Activated CD4-positive, CD25-positive, alpha-beta regulatory T cell treated with anti-CD3 and anti-CD28 coated beads, Interleukin-2, amount 50 U/mL, for 72 hours (primary cell): ENCODE measurements around the gene LIN7C.
"Not testable (repeated sequence)": the region's sequence is repeated elsewhere in the genome, so short reads cannot be mapped to it uniquely, and the experiment has no call there.

ENCODE experiments used
- DNase-seq: peaks from one replicate; pipeline ENCODE4 v3.0.0; 2021

LIN7C gene, protein sequence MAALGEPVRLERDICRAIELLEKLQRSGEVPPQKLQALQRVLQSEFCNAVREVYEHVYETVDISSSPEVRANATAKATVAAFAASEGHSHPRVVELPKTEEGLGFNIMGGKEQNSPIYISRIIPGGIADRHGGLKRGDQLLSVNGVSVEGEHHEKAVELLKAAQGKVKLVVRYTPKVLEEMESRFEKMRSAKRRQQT

GRCh38 chr11:27506200-27507182 is at the start of gene LIN7C:
Gene LIN7C (minus strand): TSS chr11:27506769. CDS start chr11:27506752, 17 bp downstream.
- DNase-seq: peak; percentile 80

GRCh38 chr11:27555264-27555663 is 48.7 kb upstream of the LIN7C start:
- no peak for DNase-seq

DNA sequence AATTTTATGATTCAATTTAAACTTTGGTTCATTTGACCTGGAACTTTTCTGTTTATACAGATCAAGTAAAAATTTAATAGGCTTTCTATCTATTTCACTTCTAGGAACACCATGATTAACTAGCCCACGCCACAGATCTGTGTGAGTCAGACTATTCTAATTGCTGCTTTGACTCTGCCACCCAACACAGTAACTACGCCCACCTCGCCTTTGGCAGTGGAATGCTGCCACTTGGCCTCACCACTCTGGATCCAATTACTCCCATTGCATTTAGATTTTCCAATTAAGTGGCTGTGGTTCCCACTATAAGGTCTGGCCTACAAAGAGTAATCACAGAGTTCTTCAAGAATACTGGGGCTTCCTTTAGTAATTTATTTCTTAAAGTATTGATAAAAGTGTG is 46.6 kb upstream of the LIN7C start:
- no peak for DNase-seq

DNA sequence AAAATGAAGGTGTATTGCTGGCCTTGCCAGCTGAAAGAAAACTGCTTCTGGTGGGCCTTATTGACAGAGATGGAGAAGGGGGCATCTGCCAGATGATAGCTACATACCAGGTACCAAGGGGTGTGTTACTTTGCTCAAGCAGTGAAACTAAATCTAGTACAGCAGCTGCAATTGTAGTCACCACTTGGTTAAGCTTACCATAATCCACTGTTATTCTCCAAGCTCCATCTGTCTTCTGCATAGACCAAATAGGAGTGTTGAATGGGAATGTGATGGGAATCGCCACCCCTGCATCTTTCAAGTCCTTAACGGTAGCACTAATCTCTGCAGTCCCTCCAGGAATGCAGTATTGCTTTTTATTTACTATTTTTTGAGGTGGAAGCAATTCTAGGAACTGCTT is 45.8 kb upstream of the LIN7C start:
- no peak for DNase-seq

- DNase-seq: no peak
Observed at GRCh38 chr11:27551127-27551526, 44.6 kb upstream of the LIN7C start.

DNA sequence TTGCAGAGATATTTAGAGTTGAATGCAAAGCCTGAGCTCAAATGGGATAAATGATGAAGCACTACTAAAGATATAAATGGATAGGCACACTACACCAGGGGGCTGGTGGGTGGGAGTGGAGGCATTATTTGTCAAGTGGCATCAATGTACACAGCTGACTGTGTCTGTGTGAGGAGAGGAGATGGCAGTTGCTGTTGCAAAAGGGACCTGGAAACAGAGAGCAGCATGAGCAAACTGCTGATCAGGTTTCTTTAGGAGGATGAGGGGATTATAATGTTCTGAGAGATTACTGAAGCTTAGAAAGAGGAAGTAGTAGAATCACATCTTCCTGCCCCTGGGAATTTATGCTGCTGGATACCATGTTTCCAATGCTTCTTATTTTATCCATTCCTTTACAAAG is 39.4 kb upstream of the LIN7C start:
- no peak for DNase-seq

DNA sequence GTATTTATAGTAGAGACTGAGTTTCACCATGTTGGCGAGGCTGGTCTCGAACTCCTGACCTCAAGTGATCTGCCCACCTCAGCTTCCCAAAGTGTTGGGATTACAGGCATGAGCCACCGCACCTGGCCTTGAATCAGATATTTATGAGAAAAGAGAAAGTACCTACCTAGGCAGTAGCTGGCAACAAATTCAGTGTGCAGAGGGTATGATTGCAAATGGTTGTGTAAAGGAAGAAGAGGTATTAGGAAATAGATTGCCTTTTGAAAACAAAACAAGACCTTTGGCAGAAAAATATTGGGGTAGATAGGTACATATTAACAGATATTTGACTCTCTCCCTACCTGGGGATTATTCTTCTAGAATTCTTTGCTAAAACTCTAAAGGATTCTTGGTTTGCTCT is 38.5 kb upstream of the LIN7C start:
- no peak for DNase-seq

DNA sequence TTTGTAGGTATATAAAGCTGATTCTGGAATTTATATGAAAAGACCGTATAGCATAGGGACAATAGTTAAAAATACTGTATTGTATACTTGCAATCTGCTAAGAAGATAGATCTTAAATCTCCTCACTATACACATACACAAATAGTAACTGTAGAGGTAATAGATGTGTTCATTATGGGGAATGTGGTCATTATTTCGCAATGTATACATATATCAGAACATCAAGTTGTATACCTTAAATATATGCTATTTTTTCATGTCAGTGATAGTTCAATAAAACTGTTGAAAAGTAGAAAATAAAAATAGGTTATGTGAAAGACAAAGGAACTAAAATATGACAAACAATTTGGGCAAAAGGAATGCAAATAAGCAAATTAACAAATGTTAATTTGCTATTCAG is 35.2 kb upstream of the LIN7C start:
- no peak for DNase-seq

- DNase-seq: no peak
Observed at GRCh38 chr11:27540051-27540450, 33.5 kb upstream of the LIN7C start.

DNA sequence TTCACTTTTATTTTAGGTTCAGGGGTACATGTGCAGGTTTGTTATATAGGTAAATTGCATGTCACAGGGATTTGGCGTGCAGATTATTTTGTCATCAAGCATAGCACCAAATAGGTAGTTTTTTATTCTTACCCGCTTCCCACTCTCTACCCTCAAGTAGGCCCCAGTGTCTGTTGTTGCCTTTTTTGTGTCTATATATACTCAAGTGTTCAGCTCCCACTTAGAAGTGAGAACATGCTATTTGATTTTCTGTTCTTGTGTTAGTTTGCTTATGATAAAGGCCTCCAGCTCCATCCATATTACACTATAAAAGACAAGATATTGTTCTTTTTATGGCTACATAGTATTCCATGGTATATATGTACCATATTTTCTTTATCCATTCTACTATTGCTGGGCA is 28.5 kb upstream of the LIN7C start:
- no peak for DNase-seq

GRCh38 chr11:27532652-27533325 is 26.2 kb upstream of the LIN7C start:
- DNase-seq: no peak

- no peak for DNase-seq
Observed at GRCh38 chr11:27528712-27529111, 22.1 kb upstream of the LIN7C start.

- DNase-seq: no peak
Observed at GRCh38 chr11:27526535-27526934, 20.0 kb upstream of the LIN7C start.

DNA sequence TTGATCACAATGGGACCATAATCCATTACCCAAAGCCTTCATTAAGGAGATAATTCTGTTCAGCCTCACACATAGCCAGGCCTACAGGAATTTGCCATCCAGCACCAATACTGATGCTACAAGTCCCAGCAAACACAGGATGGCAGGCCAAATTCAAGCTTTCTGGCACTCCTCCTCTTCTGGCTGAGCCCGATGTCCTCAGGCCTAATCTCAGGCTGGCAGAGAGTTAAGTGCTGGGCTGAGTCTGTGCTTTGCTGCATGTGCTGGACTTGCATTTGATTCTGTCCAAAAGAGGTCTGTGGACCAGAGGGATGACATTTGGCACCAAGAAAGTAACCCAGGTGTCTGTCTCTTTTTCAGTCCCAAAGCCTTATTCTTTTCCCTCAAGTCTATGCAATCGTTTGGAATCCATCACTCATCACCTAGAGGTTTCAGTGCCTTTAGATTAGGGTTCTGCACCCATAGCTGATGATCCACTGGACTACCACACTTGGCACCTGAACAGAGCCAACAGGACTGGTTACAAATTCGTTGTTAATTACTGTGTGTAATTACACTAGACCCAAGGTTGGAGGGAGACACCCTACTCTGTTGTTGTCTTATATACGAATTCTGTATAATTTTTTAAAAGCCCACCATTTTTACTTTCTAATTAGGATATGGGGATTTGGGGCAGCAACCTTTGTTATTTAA is 19.4 kb upstream of the LIN7C start:
- no peak for DNase-seq

GRCh38 chr11:27524155-27524554 is 17.6 kb upstream of the LIN7C start:
- no peak for DNase-seq

- DNase-seq: no peak
Observed at GRCh38 chr11:27520226-27520625, 13.7 kb upstream of the LIN7C start.

GRCh38 chr11:27518518-27518917 is 11.9 kb upstream of the LIN7C start:
- no peak for DNase-seq

- DNase-seq: not testable (repeated sequence)
Observed at GRCh38 chr11:27517490-27517889, 10.9 kb upstream of the LIN7C start.

- DNase-seq: no peak
Observed at GRCh38 chr11:27514558-27514957, 8.0 kb upstream of the LIN7C start.

DNA sequence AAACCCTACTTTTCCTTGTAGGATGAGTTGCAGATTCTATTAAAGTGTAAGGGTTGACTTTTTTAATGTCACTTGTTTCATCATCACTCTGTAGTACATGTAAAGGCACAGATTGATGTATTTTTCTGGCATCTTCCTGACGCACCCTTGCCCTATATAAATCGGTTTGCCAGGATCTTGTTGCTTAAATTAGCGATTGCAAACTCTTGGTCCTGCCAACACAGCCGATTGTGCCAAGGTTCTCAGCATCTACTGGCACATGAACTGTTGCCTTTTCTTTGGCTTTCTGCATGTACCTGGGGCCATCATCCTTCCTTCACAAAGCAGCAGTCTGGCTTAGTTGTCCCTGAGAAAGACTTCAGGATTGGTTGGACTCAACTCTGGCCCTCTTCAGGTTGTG is 7.5 kb upstream of the LIN7C start:
- no peak for DNase-seq

DNA sequence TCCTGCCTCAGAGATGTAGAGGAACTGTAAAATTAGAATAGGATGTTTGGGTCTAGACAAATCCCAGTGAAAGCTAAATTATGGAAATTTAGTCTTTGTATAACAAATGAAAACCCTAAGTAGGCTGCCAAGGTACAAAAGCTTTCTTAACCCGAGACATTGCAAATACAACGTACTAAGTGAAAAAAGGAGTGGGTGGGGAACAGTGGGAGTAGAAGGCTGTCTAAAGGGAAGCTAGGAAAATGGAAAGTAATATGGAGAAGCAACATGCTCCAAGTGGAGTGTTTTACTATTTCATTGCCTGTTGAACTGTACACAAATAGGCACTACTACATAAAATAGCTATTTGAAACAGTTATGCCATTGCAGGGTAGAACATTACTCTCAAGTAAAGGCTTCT is 6.8 kb upstream of the LIN7C start:
- no peak for DNase-seq

GRCh38 chr11:27512238-27512637 is 5.7 kb upstream of the LIN7C start:
- no peak for DNase-seq

- DNase-seq: no peak
Observed at GRCh38 chr11:27509908-27510307, 3.3 kb upstream of the LIN7C start.
